ENCODE data around the gene TNFRSF8.

GRCh38 chr1:12178511-12178910, 115.4 kb downstream of the TNFRSF8 start:
- no peak for TF ChIP-seq CTCF (IDR thresholded peaks at IDR 0.05)
- TF ChIP-seq MXI1 (IDR thresholded peaks at IDR 0.05; ENCODE audit: low read depth, low read length), result no peak
- TF ChIP-seq POLR2AphosphoS5 (IDR thresholded peaks at IDR 0.05; ENCODE audit: low read depth, low read length), result no peak
- TF ChIP-seq JUND (IDR thresholded peaks at IDR 0.05), result no peak
- TF ChIP-seq SMC3 (IDR thresholded peaks at IDR 0.05; ENCODE audit: low read depth, low read length), result no peak
- TF ChIP-seq IRF3 (IDR thresholded peaks at IDR 0.05; ENCODE audit: low read depth, low read length), result no peak
- TF ChIP-seq RAD21 (IDR thresholded peaks at IDR 0.05; ENCODE audit: low read length), result no peak
